HG03108 (cell line): ENCODE measurements around the gene GTF2A2.
"Not testable (repeated sequence)": the region's sequence is repeated elsewhere in the genome, so short reads cannot be mapped to it uniquely, and the experiment has no call there.

Source experiments
- ATAC-seq: cut with Tn5 transposase; IDR thresholded peaks from one replicate; pipeline ENCODE4 v1.9.1; 2021; ENCODE audit warnings: moderate library complexity; ENCODE audit not compliant: unreplicated experiment

GTF2A2 gene

DNA sequence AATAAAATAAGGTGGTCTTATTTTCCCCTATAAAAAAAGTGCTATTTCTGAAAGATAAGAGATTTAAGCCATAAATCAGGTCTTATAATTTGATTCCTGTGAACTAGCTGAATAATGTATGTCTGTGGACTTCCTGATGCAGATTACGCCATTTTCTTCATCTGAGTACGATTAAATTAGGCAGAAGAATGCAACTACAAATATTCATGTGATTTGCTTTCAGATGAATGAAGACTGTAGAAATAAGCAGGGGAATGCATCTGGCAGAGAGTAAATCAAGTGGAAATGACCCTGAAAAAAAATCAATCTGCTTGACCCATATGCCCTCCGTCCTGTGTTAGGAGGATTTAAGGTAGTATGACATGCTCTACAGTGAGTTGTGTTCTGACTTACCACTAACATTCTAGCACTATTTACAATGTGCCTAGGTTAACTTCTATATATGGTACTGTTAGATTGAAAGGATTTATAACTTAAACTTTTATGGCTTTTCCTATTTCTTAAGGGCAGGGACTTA lies 17.1 kb upstream of the GTF2A2 start:
- no peak for ATAC-seq

DNA sequence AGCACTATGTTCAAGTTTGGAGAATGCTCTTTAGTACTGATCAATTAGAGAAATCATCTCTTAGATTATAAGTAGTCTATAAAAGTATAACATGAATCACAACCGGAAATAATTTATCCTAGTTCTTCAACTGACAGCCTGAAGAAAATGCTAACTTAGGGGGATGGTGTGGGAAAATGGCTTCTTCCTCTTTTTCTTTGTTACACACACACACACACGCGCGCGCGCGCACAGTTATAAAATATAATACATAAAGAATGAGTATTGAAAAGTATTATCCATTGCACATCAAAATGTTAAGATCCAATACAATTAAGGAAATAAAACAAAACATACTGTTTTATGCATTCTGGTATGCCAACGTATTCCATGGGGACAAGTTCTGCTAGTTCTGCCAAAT lies 11.2 kb upstream of the GTF2A2 start:
- ATAC-seq = no peak

DNA sequence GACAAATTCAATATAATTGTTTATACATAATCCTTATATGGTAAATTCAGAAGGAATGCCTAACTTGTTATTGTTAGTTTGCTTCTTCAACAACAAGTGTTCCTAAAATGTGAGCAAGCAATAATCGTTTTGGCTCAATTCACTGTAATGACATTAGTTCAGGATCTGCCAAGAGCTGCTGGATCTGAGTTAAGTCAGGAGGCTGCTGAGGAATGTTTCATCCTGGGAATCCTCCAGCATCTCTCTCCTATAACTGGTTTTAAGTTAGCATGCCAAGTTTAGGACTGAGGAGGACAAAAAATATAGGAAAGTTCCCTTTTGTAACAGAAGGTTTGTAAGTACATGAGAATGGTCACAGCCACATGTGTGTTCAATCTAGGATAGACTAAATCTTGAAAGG lies 4.9 kb upstream of the GTF2A2 start:
- no peak for ATAC-seq

DNA sequence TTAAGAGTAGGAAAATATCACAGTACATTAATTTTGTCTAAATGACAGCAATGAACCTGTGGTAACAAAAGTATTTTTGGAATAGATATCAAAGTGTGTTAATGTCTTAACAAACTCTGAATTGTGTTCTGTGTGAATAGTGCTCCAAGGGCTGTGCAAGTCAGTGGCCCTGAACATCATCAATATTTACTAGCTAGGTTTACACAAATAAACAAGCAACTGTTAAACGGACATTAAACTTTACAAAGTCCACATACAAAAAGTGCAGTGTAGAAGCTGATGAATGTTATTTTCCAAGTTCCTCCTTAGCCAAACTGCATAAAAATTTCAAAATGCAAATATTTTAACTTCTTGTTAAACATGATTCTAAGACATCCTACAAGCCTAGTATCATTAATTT lies 2.1 kb upstream of the GTF2A2 start:
- ATAC-seq = no peak

DNA sequence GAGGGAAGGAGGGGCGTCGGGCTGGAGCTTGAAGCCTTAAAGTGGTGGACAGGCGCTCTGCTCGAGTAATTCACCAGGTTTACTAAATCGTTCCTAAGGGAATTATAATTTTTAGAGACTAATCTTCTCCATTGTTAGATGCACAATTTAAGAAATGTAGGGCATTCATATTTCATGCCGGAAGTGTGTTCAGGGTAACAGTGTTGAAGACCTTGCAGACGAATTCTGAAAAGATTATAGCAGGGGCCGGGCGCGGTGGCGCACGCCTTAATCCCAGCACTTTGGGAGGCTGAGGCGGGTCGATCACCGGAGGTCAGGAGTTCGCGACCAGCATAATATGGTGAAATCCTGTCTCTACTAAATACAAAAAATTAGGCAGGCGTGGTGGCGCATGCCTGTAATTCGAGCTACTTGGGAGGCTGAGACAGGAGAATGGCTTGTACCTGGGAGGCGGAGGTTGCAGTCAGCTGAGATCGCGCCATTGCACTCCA lies 365 bp upstream of the GTF2A2 start:
- ATAC-seq = no peak

DNA sequence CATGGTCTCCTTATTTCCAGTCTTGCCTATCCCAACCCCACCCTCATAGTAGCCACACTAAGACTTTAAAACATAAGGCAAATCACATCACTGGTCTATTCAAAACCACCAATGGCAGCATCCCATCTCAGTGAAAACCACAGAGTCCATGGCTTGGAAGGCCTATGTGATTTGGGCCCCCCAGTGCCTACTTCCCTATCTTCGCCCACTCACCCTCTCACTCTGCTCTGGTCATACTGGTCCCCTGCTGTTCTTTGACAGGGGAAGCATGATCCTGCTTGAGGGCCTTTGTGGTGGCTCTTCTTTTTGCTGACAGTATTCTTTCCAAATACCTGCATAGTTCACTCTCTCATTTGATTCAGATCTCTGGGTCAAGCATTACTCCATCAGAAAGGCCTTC lies 3.3 kb downstream of the GTF2A2 start:
- no peak for ATAC-seq

DNA sequence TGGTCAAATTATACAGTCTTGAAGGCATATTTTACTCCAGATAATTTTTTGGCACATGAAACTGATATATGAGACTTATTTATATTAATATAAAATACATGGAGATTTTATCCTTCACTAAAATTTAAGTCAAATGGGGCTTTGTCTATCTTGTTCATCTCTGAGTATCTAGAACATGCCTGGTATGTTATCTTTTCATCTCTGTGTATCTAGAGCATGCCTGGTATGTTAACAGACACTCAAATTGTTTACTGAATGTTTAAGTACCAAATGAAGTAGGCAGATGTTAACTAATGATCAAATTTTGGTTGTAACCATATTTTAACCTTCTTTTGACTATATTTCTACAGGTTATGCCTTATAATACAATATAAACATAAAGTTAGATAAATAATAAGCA lies 7.7 kb downstream of the GTF2A2 start:
- ATAC-seq = no peak

DNA sequence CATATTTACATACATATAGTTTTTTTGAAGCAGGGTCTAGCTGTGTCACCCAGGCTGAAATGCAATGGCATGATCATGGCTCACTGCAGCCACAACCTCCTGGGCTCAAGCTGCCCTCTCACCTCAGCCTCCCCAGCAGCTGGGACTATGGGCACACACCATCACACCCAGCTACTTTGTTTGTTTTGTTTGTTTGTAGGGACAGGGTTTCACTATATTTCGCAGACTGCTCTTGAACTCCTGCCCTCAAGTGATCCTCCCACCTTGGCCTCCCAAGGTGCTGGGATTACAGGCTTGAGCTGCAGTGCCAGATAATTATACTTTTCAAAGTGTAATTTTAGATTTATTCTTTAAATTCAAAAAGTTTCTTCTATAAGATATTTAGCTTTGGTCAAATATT lies 10.2 kb downstream of the GTF2A2 start:
- ATAC-seq = no peak

DNA sequence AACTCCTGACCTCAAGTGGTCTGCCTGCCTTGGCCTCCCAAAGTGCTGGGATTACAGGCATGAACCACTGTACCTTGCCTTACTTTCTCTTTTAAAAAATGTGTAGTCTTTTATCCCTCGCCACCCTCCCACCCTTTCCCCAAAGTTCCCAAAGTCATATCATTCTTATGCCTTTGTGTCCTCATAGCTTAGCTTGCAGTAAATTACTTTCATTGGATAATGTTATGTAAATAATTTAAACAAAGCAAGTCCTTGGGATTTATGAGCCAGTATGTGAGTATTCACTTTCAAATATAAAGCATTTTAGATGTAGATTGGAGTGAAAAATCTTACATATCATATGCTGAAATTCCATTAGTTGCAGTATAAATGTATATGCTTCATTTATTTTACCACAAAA lies 11.0 kb downstream of the GTF2A2 start:
- no peak for ATAC-seq

DNA sequence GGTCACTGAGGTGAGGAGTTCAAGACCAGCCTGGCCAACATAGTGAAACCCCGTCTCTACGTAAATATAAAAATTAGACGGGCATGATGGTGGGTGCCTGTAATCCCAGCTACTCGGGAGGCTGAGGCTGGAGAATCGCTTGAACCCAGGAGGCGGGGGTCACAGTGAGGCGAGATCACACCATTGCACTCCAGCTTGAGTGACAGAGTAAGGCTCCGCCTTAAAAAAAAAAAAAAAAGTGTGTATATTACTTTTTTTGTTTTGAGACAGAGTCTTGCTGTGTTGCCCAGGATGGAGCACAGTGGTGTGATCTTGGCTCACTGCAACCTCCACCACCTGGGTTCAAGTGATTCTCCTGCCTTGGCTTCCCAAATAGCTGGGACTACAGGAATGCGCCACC lies 11.5 kb downstream of the GTF2A2 start:
- not testable (repeated sequence) for ATAC-seq

DNA sequence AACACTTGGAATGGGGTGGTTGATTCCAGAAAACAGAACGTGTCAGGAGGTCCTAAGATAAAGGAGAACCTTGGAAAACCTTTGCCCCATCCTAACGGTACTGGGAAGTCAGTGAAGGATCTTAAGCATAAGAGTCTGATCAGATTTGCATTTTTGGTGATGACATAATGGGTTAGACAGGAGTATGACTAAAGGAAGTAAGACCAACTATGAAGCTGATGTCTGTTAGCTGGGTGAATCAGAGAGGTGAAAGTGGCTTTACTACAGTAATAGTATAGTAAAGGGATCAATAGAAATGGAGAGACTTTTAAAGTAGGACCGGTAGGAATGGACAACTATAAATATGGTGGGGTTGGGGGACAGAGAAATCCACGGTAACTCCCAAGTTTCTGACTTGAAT lies 12.6 kb downstream of the GTF2A2 start:
- no peak for ATAC-seq

DNA sequence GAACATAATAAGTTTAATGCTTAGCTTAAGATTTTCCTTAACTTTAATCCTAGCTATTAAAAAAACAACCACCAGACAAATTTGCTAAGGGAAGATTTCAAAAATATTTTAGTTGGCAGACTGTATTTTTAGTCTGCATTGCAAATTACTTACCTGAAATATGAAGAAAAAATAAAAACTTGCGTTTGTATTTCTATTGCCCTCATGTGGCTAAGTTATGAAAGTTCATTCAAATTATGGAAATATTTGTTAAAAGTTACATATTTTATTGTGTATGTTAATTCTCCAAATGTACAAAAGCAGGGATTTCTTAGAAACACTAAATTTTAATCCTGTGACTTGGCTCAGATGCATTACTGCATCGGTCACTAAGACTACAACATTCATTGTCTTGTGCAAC lies 15.0 kb downstream of the GTF2A2 start:
- no peak for ATAC-seq

DNA sequence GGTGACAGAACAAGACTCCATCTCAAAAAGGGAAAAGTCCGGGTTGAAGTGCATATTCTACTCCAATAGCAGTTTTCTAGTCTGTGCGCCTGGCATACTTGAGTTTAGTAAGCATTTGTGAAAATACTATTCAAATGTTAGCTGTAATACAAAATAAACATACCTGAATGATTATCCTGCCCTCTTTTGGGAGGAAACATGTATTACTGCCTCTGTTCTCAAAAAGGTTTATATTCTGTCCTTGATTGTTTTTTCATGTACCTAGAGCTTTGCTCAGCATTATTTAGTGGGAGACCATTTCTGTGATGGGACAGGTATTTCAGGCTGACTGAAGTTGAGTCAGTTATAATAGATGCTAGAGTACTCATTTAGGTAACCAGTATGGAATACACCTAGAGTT lies 19.8 kb downstream of the GTF2A2 start:
- ATAC-seq = not testable (repeated sequence)

DNA sequence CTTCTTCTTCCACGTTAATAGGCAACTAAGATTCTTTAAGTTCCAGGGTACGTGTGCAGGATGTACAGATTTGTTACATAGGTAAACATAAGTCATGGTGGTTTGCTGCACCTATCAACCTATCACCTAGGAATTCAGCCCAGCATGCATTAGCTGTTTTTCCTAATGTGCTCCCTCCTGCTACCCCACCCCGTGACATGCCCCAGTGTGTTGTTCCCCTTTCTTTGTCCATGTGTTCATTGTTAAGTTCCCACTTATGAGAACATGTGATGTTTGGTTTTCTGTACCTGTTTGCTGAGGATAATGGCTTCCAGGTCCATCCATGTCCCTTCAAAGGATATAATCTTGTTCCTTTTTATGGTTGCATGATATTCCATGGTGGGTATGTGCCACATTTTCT lies 21.1 kb downstream of the GTF2A2 start:
- no peak for ATAC-seq

DNA sequence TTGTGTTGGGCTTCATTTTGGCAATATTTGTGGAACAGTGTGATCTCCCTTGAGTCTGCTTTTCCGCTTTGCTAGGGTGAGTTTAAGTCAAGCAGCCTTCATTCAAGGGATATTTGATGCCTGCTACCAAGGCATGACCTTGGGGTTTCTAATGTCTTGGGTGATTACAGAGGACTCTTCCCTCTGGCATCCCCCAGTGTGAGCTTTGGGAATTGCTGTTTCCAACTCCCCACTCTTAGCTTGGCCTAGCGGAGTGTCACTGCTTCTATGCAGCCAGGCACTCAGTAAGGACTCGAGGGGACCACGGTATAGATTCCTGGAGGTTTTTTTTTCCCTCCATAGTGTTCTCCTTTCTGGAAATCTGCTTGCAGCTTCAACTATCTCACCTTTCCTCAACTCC lies 24.6 kb downstream of the GTF2A2 start:
- ATAC-seq = no peak

DNA sequence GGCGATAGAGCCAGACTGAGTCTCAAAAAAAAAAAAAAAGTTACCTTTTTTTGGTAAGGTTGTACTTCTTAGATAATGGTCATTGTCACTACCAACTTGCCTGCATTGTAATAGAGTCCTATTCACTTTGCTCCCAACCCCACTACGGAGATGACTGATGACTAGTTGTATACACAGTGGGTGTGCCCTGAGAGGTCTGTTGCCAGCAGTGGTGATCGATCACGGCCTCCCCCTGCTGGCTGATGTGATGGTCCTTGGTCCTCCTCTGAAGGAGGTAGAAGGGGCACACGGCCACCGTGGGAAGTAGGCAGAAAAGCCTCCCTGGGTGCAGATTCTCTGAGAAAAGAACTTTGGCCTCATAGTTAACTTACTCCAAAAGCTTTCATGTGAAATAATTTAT lies 35.0 kb downstream of the GTF2A2 start:
- ATAC-seq = no peak

DNA sequence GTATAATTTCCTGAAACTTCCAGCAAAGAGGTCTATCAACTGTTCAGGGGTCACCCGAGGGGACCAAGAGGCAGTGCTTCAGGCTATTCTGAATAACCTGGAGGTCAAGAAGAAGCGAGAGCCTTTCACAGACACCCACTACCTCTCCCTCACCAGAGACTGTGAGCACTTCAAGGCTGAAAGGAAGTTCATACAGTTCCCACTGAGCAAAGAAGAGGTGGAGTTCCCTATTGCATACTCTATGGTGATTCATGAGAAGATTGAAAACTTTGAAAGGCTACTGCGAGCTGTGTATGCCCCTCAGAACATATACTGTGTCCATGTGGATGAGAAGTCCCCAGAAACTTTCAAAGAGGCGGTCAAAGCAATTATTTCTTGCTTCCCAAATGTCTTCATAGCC lies 38.9 kb downstream of the GTF2A2 start:
- ATAC-seq = no peak

DNA sequence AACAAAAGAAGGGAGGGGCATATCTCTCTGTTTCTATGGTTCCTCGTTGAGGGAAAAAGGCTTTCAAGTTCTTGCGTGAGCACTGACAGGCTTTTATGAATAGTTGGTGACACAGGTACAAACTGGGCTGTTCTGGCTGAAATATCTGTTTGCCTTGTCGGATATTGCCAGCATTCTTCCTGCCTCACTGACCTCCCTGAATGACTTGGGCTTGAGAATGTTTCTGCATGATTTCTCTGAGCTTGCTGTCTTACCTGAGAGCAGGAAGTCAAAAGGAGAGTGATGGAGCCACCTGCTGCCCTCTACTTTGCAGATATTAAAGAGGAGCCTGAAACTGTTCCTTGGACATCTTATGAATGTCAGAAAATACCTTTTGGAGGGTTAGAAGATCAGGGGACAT lies 40.9 kb downstream of the GTF2A2 start:
- ATAC-seq = no peak

DNA sequence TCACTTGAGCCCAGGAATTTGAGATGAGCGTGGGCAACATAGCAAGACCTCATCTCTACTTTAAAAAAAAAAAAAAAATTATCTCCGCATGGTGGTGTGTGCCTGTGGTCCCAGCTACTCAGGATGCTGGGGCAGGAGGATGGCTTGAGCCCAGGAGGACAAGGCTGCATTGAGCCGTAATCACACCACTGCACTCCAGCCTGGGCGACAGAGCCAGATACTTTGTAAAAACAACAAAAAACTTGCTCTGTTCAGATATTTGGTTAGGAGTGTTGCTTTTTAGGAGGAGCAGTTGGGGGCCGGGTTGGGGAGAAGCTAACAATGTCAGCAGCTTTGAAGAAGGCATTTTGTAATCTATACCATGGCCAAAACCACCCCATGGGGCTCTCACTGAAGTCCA lies 41.7 kb downstream of the GTF2A2 start:
- ATAC-seq = no peak

DNA sequence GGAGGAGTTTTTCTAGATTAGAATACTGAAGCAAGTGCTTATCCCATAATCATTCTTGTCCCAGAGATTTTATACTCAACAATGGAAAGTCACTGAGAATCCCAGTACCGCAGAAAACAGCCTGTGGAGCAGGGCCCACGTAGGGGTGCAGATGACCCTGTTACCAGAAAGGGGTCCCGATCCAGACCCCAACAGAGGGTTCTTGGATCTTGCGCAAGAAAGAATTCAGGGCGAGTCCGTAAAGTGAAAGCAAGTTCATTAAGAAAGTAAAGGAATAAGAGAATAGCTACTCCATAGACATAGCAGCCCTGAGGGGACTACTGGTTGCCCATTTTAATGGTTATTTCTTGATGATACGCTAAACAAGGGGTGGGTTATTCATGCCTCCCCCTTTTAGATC lies 43.2 kb downstream of the GTF2A2 start:
- no peak for ATAC-seq

DNA sequence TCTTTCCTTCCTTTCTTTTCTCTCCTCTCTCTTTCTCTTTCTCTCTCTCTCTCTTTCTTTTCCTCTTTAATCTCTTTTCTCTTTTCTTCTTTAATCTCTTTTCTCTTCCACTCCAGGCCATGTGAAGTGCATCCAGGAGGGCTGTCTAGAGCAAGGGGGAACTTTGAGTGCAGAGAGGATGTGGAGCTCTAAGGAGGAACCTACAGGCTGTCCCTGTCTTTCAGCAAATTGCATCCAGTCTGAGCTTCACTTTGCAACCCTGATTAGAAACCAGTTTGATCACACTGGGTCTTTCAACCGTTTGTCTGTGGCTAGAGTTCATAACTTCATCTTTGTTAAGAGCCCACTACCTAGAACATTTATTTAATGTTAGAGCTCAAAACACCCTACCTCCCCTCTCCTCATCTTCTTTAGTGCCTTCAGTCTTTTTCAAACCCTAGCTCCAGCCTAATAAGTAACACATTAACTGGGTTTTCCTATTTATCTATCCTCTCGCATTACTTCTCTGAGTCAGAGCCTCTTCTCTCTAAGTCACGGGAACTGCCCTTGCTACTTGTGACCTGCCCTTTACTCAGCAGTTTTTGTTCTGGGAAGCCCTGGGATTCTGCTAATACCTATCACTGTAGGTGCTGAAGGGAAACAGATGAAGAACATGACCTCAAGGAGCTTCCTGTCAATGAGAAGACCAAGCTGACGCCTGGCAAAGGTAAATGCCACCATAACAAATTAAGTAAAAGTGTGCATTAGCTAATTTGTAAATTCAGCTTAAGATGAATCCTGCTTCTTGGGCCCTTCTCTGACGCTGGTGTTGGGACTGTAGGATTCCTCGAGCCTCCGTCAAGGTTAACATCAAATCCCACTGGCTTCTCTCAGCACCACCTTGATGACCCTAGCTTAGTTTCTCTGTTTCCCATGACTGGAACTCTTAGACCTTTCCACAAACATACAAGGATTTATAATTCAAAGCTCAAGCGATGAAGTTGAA lies 45.7 kb downstream of the GTF2A2 start, which contains the start of gene GCNT3:
GCNT3 (plus strand) TSS at position 508 of the 985 bp plus-strand sequence. CDS start 6,456 bp downstream, outside the sequence.
- no peak for ATAC-seq
